ENCODE results near the gene RAD51B. TPM values are rescaled to one million over a fixed set of nuclear protein-coding genes. Genes with fewer than 3 reads are reported as not detected.

The RAD51B gene
- total RNA-seq, 1 experiment from 2014 or later: 14.2 TPM

DNA sequence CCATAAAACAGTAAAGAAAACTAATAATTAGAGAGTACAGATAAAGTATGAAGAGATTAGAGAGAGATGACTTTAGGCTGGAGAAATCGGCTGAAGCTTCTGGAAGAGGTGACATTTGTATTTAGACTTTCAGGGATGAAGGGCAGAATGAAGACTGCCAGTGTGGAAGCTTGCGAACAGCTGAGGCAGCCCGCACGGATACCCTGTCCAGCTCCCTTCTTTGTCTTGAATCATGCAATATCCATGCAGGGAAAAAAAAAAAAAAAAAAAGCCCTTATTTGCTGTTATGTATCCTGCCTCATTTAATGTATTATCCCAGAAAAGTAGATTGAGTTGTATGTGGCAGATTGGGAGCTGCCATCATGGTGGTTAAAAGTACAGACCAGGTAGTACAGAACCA, 641.5 kb downstream of the RAD51B start:
- Mint-ChIP-seq H3K27me3 (ENCODE audit: low read depth) (no peaks in the 10 kb centered on the region), H3K27ac (no peak overlapping the region), H3K4me1 (peaks cover 11% of the 10 kb centered on the region), H3K36me3 (no peaks in the 10 kb centered on the region), H3K4me3 (no peak overlapping the region), H3K9me3 (no peaks in the 10 kb centered on the region; the same call in 1 of the 2 replicates)
- DNase-seq (ENCODE audit: low spot score) (no peak), ATAC-seq (no peak)
- TF ChIP-seq NR1H2 (CRISPR knock-in tag; IDR thresholded peaks at IDR 0.05): no peak
- TF ChIP-seq ZNF263 (CRISPR knock-in tag; IDR thresholded peaks at IDR 0.05; ENCODE audit: low read depth): no peak
- no peak for TF ChIP-seq TEAD1 (CRISPR knock-in tag; IDR thresholded peaks at IDR 0.05)
- TF ChIP-seq, protein P1, sequence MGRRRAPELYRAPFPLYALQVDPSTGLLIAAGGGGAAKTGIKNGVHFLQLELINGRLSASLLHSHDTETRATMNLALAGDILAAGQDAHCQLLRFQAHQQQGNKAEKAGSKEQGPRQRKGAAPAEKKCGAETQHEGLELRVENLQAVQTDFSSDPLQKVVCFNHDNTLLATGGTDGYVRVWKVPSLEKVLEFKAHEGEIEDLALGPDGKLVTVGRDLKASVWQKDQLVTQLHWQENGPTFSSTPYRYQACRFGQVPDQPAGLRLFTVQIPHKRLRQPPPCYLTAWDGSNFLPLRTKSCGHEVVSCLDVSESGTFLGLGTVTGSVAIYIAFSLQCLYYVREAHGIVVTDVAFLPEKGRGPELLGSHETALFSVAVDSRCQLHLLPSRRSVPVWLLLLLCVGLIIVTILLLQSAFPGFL (CRISPR knock-in tag; IDR thresholded peaks at IDR 0.05; ENCODE audit: borderline replicate concordance): no peak
- no peak for TF ChIP-seq JAZF1 (CRISPR knock-in tag; IDR thresholded peaks at IDR 0.05)
- no peak for TF ChIP-seq ESRRA (CRISPR knock-in tag; IDR thresholded peaks at IDR 0.05; ENCODE audit: borderline replicate concordance)
- ChIA-PET POLR2A (no interaction called here), CTCF (interaction anchor here (0.6 to 2.1 kb wide), 2 partner anchors 11 to 28 kb away, joined by 3 to 10 read pairs; no protein-coding TSS in a partner anchor)

DNA sequence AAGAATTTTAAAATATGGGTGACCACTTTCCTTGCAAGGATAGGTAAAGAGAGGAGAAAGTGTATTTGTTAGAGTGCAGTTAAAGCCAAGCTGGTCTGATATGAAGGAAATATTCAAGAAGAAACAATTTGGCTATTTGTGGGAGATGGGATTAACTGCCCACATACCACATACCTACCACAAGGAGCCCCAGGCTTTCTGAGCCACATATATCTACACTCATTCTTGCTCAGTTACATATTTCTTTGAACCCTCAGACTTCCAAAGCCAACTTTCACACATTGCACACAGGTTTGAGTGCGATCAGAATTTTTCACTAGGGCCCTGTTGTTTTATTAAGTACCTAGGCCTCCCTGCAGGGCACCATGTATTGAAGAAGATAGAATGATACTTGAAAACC, 643.1 kb downstream of the RAD51B start:
- Mint-ChIP-seq H3K4me3 (no peak overlapping the region), H3K27ac (no peak overlapping the region), H3K27me3 (ENCODE audit: low read depth) (no peaks in the 10 kb centered on the region), H3K9me3 (no peaks in the 10 kb centered on the region), H3K36me3 (no peaks in the 10 kb centered on the region), H3K4me1 (peaks cover 14% of the 10 kb centered on the region)
- ChIA-PET CTCF (interaction anchor here (2.1 kb wide), 1 partner anchor 9 kb away, joined by 10 read pairs; no protein-coding TSS in a partner anchor), POLR2A (no interaction called here)
- TF ChIP-seq ZNF416 (CRISPR knock-in tag; IDR thresholded peaks at IDR 0.05) (no peak), SP1 (CRISPR knock-in tag; conservative IDR thresholded peaks at IDR 0.05) (no peak), TCF7 (CRISPR knock-in tag; IDR thresholded peaks at IDR 0.05; ENCODE audit: low read depth) (no peak), SMAD4 (CRISPR knock-in tag; IDR thresholded peaks at IDR 0.05) (no peak), ZNF121 (CRISPR knock-in tag; IDR thresholded peaks at IDR 0.05) (no peak), PRRX2 (CRISPR knock-in tag; IDR thresholded peaks at IDR 0.05) (no peak), CREB1 (CRISPR knock-in tag; IDR thresholded peaks at IDR 0.05) (no peak), ESRRA (CRISPR knock-in tag; IDR thresholded peaks at IDR 0.05; ENCODE audit: borderline replicate concordance) (no peak), CBFB (CRISPR knock-in tag; IDR thresholded peaks at IDR 0.05; ENCODE audit: low read depth) (no peak), TP53 (CRISPR knock-in tag; IDR thresholded peaks at IDR 0.05) (no peak), GABPB1 (CRISPR knock-in tag; IDR thresholded peaks at IDR 0.05) (no peak), JUN (CRISPR knock-in tag; IDR thresholded peaks at IDR 0.05) (no peak), RORB (CRISPR knock-in tag; IDR thresholded peaks at IDR 0.05) (no peak)
- TF ChIP-seq, protein P2, sequence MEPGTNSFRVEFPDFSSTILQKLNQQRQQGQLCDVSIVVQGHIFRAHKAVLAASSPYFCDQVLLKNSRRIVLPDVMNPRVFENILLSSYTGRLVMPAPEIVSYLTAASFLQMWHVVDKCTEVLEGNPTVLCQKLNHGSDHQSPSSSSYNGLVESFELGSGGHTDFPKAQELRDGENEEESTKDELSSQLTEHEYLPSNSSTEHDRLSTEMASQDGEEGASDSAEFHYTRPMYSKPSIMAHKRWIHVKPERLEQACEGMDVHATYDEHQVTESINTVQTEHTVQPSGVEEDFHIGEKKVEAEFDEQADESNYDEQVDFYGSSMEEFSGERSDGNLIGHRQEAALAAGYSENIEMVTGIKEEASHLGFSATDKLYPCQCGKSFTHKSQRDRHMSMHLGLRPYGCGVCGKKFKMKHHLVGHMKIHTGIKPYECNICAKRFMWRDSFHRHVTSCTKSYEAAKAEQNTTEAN (CRISPR knock-in tag; IDR thresholded peaks at IDR 0.05): no peak
- TF ChIP-seq, protein P3, sequence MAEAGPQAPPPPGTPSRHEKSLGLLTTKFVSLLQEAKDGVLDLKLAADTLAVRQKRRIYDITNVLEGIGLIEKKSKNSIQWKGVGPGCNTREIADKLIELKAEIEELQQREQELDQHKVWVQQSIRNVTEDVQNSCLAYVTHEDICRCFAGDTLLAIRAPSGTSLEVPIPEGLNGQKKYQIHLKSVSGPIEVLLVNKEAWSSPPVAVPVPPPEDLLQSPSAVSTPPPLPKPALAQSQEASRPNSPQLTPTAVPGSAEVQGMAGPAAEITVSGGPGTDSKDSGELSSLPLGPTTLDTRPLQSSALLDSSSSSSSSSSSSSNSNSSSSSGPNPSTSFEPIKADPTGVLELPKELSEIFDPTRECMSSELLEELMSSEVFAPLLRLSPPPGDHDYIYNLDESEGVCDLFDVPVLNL (CRISPR knock-in tag; IDR thresholded peaks at IDR 0.05; ENCODE audit: borderline replicate concordance, low read depth): no peak
- TF ChIP-seq, protein P4, sequence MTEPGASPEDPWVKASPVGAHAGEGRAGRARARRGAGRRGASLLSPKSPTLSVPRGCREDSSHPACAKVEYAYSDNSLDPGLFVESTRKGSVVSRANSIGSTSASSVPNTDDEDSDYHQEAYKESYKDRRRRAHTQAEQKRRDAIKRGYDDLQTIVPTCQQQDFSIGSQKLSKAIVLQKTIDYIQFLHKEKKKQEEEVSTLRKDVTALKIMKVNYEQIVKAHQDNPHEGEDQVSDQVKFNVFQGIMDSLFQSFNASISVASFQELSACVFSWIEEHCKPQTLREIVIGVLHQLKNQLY (CRISPR knock-in tag; IDR thresholded peaks at IDR 0.05): no peak
- TF ChIP-seq, protein P5, sequence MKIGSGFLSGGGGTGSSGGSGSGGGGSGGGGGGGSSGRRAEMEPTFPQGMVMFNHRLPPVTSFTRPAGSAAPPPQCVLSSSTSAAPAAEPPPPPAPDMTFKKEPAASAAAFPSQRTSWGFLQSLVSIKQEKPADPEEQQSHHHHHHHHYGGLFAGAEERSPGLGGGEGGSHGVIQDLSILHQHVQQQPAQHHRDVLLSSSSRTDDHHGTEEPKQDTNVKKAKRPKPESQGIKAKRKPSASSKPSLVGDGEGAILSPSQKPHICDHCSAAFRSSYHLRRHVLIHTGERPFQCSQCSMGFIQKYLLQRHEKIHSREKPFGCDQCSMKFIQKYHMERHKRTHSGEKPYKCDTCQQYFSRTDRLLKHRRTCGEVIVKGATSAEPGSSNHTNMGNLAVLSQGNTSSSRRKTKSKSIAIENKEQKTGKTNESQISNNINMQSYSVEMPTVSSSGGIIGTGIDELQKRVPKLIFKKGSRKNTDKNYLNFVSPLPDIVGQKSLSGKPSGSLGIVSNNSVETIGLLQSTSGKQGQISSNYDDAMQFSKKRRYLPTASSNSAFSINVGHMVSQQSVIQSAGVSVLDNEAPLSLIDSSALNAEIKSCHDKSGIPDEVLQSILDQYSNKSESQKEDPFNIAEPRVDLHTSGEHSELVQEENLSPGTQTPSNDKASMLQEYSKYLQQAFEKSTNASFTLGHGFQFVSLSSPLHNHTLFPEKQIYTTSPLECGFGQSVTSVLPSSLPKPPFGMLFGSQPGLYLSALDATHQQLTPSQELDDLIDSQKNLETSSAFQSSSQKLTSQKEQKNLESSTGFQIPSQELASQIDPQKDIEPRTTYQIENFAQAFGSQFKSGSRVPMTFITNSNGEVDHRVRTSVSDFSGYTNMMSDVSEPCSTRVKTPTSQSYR (CRISPR knock-in tag; IDR thresholded peaks at IDR 0.05): no peak
- ATAC-seq: no peak
- no peak for DNase-seq (ENCODE audit: low spot score)
